ENCODE measurements around the gene ZNF524.
"Not testable (repeated sequence)": the region's sequence is repeated elsewhere in the genome, so short reads cannot be mapped to it uniquely, and the experiment has no call there.

ZNF524 gene, protein sequence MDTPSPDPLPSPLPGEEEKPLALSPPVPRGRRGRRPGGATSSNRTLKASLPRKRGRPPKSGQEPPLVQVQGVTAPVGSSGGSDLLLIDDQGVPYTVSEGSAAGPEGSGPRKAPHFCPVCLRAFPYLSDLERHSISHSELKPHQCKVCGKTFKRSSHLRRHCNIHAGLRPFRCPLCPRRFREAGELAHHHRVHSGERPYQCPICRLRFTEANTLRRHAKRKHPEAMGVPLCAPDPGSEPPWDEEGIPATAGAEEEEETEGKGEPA

DNA sequence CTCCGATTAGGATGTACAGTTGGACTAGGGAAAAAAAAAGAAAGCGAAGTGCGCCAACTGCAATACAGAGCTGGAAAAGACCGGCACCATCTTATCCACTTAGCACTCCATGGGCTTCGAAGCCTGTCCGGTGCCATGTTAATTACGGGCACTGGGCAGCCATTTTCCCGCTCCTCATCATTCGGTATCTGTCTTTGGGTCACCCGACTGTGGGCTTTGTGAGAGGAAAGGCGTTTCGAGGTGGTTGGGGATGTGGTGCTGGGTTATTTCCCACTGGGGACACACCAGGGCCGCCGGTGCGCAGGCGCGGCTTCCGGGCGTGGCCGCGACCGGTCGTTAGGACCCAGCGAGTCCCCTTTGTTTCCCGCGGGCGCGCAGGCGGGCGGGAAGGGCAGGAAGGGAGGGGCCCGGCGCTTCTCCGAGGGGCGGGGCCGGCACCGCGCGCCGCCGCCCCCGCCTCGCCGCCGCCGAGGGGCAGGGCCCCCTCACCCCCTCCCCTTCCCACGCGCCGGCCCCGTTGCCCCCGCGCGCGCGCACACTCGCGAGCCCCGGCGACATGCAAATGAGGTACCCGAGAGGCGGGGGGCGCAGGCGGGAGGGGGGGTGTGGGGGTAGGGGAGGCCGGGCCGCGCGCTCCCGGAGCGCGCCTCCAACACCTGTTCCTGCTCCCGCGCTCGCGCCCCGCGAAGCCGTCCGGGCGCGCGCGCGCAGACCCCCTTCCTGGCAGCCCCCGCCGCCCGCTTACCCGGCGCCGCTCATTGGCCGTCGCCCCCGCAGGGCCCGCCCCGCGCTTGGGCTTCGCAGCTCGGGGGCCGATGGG, at the start of gene ZNF524:
ZNF524 (plus strand) TSS at position 447 of the 820 bp plus-strand sequence. CDS start 1,825 bp downstream, outside the sequence.
- DNase-seq (ENCODE audit: low read depth) = peak; percentile 98

DNA sequence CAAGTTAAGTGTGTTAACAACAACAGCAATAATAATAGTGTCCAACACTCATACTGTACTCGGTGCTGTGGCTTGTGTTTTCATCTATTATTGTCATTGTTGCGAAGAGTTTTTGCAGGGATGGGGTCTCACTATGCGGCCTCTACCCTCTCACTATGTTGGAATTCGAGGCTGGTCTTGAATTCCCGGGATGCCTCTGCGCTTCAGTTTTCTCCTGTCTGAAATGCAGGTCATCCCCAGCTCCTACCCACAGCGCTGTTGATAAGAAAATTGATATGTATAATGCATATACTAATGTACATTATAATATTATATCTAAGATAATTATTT, 49.8 kb upstream of the ZNF524 start:
- peak; percentile 54 for DNase-seq (ENCODE audit: low read depth)

DNA sequence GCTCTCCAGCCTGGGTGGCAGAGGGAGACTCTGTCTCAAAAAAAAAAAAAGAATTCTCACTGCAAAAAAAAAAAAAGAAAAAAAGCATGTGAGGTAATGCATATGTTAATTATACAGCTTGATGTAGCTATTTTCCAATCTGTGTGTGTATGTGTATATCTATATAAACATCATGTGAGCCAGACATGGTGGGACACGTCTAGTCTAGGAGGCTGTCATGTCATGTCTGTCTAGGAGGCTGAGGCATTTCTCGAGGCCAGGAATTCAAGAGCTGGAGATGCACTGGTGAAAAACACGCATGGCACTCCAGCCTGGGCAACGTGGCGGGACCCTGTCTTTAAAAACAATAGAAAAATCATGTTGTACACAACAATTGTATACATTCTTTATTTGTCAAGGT, 47.9 kb upstream of the ZNF524 start:
- DNase-seq (ENCODE audit: low read depth) = no peak

DNA sequence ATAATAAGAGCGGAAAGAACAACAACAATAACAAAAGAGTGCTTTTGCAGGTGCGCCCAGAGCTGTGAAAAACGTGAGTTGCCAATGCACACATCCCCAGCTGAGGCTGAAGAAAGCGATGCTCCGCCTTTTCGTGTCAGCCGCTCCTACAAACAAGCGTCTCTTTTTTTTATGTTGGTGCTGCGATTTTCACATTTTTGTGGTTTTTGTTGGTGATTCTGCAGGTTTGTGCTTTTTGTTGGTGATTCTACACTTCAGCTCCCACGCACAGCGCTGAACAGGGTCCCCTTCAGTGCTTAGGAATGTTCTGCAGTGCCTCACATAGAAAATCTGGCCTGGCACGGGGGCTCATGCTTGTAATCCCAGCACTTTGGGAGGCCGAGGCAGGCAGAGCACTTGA, 47.5 kb upstream of the ZNF524 start:
- peak; percentile 92 for DNase-seq (ENCODE audit: low read depth)

DNA sequence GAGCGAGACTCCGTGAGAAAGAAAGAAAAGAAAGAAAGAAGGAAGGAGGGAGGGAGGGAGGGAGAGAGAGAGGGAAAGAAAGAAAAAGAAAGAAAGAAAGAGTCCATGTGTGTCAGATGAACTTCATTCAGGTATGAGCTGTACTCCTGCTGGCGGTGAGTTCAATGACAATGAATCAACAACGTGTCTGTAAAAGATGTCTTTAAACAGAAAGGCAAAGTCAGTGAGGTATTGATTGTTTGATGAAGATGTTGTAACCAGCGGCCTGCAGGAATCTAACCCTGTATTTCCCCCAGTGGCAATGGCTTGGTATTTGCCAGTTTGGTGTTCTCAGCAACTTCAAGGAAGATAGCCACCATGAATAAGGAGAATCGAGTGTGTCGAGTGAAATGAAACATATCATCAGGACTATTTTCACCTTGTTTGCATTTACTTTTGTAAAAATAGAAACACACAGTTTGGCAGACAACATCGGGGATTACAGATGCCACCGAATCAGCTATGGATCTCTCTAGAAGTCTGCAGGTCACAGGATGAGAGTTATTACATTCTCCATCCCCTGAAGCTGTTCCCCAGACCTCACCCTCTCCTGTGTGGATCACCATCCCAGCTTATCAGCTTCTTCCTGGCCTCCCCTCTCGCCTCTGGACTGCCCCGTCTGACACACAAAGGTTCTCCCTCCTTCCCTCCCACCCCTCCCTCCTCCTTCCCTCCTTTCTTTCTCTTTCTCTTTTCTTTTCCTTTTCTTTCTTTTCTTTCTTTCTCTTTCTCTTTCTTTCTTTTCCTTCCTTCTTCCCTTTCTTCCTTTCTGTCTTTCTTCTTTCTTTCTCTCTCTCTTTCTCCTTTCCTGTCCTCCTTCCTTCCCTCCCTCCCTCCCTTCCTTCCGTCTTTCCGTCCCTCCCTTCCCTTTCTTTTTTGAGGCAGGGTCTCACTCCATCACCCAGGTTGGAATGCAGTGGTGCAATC, 46.6 kb upstream of the ZNF524 start:
- no peak for DNase-seq (ENCODE audit: low read depth)

DNA sequence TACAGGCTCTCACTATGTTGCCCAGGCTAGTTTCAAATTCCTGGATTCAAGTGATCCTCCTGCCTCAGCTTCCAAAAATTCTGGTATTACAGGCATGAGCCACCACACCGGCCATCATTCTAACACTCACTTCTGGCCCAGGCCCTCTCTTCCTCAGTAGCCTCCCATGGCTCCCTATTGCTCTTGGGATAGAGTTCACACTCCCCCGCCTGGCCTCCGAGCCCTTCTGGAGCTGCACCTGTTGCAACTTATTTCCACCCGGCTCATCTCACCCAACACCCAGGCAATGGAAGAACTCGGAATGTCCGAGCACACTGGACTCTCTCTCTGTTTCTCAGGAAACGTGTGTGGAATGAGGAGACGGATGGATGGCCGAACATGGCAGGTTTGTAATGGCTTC, 45.8 kb upstream of the ZNF524 start:
- no peak for DNase-seq (ENCODE audit: low read depth)

DNA sequence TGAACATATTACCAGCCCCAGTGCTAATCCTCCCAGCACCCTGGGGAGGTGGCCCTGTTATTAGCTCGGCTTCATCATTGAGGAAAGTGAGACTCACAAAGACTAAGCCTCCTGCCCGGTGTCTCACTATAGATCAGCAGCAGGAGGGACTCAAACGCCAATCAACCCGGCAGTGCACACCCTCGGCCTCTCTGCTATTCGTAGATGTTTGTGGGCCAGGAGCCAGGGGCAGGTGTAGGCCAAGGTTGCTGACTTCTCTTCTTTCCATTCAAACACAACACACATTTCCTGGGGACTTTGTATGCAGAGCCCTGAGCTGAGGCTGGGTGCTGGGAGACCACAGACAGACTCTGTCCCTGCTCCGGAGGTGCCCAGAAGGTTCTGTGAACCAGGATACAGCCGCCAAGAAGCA, 45.3 kb upstream of the ZNF524 start:
- no peak for DNase-seq (ENCODE audit: low read depth)

DNA sequence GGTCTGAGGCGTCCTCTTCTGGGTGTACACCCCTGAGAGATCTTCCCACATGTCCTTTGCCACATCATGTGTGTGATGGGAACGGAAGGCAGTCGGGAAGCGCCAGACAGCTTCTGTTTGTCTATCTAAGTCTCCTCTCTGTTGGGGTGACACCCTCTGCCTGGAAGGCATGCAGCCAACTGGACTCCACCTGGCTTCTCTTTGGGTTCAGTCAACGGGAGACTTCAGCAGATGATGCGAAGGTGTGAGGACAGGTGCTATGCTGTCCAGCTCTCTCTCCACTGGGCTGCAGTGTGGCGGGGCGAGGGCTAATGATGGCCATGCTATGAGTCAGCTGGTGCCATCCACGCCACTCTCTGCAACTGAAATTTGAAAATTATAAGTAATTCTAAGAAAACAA, 40.4 kb upstream of the ZNF524 start:
- DNase-seq (ENCODE audit: low read depth) = no peak

DNA sequence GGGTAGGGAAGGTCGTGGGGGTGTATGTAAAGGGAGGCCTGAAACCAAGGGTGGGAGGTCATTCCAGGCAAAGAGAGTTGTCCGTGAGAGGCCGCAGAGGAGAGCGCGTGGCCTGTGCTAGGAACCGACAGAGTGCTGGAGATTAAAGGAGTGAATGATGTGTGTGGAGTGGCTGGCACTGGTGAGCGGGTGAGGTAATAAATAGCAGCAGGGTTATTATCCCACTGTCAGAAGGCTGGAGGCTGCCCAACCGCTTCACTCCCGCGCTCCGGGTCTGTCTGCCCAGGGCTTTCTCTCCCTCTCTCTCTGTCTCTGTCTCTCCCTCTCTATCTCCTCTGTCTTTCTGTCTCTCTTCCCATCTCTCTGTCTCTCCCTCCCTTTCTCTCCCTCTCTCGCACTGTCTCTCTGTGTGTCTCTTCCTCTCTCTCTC, 36.8 kb upstream of the ZNF524 start:
- DNase-seq (ENCODE audit: low read depth) = no peak

DNA sequence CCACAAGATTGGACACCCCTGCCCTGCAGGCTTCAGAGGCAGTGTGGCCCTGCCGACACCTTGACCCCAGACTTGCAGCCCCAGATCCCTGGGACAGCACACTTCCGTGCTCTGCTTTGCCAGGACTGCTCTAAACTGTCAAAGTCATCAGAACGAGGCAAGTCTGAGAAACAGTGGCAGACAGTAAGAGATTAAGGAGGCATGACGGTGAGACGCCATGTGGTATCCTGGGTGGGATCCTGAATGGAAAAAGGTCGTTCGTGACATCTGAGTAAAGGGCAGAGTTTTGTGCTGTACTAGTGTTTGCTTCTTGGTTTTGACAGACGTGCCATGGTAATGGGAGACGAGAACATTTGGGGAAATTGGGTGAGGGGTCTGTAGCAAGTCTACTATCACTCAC, 33.3 kb upstream of the ZNF524 start:
- DNase-seq (ENCODE audit: low read depth) = no peak

DNA sequence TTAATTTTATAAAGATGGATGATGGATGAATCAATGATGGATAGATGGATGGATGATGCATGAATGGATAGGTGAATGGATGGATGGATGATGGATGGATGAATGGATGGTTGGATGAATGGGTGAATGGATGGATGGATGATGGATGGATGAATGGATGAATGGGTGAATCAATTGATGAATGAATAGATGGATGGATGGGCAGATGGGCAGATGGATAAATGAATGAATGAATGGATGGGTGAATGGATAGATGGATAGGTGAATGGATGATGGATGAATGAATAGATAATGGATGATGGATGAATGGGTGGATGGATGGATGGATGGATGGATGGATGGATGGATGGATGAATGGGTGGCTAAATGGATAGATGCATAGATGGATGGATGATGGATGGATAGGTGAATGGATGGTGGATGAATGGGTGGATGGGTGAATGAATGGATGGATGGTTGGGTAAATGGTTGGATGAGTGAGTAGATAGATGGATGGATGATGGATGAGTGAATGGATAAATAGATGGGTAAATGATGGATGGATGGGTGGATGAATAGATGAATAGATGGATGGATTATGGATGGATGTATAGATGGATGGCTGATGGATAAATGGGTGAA, 32.3 kb upstream of the ZNF524 start:
- no peak for DNase-seq (ENCODE audit: low read depth)

DNA sequence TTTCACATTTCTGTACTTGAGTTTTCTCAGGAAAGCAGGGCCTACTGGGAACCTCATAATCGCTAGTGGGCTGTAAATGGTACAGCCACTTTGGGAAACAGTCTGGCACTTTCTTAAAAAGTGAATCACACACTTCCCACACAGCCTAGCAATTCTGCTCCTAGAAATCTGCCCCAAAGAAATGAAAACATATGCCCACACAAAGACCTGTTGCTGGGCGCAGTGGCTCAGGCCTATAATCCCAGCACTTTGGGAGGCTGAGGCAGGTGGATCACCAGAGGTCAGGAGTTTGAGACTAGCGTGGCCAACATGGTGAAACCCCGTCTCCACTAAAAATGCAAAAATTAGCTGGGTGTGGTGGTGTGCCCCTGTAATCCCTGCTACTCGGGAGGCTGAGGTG, 30.6 kb upstream of the ZNF524 start:
- DNase-seq (ENCODE audit: low read depth) = not testable (repeated sequence)

DNA sequence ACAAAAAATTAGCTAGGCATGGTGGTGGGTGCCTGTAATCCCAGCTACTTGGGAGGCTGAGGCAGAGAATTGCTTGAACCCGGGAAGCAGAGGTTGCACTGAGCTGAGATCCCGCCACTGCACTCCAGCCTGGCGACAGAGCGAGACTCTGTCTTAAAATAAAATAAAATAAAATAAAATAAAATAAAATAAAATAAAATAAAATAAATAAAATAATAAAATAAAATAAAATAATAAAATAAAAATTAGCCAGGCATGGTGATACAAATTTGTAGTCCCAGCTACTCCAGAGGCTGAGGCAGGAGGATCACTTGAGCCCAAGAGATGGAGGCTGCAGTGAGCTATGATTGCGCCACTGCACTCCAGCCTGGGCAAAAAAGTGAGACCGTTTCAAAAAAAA, 26.2 kb upstream of the ZNF524 start:
- DNase-seq (ENCODE audit: low read depth) = not testable (repeated sequence)

DNA sequence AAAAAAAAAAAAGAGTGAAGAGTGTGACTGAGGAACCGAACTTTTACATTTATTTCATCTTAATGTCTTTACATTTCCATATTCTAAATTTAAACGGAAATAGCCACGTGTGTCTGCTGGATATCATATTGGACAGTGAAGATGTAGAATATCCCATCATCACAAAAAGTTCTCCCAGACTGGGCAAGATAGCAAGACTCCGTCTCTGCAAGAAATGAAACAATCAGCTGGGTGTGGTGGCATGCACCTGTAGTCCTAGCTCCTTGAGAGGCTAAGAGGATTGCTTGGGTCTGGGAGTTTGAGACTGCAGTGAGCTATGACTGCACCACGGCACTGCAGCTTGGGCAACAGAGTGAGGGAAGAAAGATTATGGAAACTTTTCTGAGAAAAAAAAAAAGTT, 23.3 kb upstream of the ZNF524 start:
- DNase-seq (ENCODE audit: low read depth) = no peak

DNA sequence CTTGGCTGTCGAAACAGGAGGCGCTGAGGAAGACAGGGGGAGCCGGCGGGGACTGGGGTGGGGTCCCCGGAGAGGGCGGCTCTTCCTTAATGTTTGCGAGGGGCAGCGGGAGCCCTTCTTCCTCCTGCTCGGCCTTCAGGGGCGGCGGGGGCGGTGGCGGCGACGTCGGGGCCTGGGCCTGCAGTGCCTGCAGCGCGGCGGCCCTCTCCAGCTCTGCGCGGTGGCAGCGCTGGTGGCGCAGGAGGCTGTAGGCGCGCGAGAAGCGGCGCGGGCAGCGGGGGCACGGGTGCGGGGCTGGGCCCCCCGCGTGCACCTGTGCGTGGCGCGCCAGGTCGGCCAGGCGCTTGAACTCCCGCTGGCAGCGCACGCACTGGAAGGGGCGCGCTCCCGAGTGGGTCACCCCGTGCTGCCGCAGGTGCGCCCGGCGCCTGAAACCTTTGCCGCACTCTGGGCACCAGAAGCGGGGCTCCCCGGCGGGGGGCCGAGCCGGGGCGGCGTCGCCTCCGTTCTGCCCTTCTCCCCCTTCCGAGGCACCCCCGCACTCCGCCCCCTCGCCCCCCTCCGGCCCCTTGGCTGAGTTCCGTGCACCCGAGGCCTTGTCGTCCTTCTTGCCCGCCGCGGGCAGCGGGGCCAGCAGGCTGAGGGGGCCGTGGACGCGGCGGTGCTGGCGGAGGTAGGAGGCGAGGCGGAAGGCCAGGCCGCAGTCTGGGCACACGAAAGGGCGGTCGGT, 21.9 kb upstream of the ZNF524 start:
- no peak for DNase-seq (ENCODE audit: low read depth)

DNA sequence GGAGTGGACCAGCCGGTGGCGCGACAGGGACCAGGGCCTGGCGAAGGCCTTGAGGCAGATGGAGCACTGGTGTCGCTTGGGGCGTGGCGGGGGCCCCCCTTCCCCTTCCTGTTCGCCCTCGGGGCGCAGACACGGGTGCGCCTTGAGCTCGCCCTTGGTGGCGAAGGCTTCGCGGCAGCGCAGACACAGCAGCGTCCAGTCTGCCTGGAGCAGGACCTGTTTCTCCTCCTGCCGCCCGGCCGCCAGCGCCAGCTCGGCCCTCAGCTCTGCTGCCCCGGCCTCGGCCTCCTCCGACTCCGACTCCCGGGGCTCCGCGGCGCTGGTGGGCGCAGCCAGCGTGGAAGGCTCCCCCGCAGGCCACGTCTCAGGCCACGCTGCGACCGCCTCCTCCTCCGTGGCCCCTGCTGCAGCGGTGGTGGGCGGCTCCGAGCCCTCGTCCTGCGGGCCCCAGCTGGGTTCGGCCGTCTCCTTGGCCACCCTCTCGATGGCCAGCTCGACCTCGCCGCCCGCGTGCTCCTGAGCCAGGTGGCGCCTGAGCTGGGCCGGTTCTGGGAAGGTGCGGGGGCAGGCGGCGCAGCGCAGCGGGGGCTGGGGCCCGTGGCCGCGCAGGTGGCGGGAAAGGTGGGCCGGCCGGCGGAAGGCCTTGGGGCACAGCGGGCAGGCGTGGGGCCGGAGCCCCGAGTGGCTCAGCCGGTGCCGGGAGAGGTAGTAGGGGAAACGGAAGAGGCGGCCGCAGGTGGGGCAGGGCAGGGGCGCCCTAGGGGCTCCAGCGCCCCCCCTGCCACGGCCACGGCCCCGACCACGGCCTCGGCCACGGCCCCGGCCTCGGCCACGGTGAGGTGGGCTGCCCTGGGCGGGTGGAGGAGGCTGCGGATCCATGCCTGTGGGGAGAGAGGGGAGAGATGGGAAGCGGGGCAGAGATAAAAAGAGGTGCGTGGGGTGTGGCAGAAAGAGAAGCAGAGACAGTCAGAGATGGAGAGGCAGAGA, 21.0 kb upstream of the ZNF524 start:
- DNase-seq (ENCODE audit: low read depth) = no peak

DNA sequence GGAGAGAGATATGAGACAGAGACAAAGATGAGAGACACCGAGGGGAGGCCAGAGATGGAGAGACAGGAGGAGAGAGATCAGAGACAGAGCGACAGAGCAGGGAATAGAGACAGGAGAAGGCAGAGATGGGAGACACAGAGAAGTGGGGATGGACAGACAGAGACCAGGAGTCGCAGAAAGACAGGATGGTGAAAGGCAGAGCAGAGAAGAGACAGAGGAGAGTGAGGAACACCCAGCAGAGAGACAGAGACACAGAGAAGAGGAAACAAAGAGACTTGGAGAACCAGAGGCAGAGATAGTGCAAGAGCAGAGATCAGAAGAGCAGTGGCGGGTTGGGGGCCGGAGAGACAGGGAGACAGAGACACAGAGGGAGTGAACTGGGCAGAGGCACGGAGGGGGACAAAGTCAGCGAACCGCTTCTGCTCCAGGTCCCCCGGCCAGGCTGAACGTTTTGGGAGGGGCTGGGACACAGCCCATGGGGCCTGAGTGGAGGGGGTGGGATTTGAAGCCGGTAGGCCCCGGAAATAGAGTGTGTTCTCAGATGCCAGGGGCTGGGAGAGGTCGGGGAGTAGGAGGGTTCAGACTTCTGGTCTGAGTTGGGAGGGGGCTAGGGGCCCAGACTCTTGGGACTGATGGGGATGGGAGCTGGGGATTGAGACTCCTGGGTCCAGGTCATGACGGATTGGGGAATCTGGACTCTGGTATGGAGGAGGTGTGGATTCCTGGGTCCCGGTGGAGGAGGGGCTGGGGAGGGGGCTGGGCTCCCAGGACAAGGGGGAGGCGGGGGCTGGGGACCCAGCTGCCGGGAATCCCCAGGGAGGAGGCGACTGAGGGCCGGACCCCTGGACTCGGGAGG, 20.1 kb upstream of the ZNF524 start:
- no peak for DNase-seq (ENCODE audit: low read depth)

DNA sequence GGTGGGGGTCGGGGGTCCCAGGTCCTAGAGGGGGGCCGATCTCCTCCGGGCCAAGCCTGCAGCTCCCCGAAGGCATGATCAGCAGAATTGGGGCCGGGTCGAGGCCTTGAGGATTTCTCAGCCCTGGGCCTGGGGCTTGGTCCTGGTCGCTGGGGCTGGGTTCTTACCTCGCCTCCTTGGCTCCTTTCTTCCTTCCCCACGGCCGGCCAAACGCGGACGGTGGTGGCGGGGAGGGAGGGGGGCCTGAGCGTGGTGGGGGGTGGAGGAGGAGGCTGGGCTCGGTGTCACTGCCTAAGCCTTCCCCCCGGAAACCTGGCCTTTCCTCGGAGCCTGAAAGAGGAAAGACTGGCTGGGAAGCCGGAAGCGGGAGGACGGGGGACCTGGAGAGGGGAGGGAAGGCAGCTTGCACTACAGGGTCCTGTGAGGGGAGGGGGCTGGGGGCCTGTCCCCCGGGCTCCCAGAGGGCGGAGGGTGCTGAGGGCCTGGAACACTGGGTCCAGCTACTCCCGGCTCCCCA, 19.4 kb upstream of the ZNF524 start, which contains the start of gene ZNF579:
ZNF579 (minus strand) TSS at position 221 of the 517 bp plus-strand sequence. CDS start 1,209 bp downstream, outside the sequence.
- peak; percentile 85 for DNase-seq (ENCODE audit: low read depth)
